Activated CD8-positive, alpha-beta memory T cell treated with anti-CD3 and anti-CD28 coated beads for 48 hours (primary cell): ENCODE measurements around the gene MOSPD3.
A peak's percentile ranks its signal among the peaks of the same experiment; 100 is the strongest.

Experiments
- DNase-seq, 3 experiments: peaks; one replicate each; pipeline ENCODE4 v3.0.0-alpha.2; 2020; ENCODE audit warnings: low read depth in 2 of 3, low spot score in 2 of 3

Gene MOSPD3

GRCh38 chr7:100575206-100575631 lies 37.1 kb upstream of the MOSPD3 start:
- DNase-seq, result no peak

DNA sequence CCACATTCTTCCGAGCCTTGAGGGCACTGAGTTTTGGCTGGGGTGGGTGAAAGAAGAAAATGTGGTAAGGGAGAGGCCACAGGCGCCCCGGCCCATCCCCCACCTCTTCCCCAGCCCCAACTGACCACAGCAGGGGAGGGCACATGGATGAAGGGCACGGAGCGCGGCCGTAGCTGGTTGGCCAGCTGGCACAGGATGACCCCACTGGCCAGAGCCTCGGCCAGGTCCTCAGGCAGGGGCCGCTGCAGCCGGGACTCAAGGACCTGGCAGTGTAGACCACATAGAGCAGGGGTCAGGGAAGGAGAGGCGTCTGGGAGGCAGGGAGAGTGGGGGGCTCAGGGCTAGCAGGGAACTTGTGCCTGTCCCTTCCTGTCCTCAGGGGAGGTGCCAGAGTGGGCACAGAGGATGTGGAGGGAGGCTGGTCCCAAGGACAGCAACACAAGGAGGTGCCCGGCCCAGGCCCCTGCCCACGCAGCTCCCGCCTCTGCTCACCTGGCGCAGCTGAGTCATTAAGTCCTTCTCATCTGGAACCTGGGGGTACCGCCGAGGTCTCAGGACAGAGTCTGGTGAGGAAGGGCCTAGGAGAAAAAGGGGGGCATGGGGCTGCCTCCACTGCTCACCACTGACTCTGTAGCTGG lies 36.5 kb upstream of the MOSPD3 start:
- DNase-seq, result no peak

- no peak for DNase-seq
Observed at GRCh38 chr7:100576384-100576993, 35.9 kb upstream of the MOSPD3 start.

- DNase-seq, result no peak
Observed at GRCh38 chr7:100577103-100577502, 35.2 kb upstream of the MOSPD3 start.

- DNase-seq, result no peak
Observed at GRCh38 chr7:100577507-100577906, 34.8 kb upstream of the MOSPD3 start.

DNA sequence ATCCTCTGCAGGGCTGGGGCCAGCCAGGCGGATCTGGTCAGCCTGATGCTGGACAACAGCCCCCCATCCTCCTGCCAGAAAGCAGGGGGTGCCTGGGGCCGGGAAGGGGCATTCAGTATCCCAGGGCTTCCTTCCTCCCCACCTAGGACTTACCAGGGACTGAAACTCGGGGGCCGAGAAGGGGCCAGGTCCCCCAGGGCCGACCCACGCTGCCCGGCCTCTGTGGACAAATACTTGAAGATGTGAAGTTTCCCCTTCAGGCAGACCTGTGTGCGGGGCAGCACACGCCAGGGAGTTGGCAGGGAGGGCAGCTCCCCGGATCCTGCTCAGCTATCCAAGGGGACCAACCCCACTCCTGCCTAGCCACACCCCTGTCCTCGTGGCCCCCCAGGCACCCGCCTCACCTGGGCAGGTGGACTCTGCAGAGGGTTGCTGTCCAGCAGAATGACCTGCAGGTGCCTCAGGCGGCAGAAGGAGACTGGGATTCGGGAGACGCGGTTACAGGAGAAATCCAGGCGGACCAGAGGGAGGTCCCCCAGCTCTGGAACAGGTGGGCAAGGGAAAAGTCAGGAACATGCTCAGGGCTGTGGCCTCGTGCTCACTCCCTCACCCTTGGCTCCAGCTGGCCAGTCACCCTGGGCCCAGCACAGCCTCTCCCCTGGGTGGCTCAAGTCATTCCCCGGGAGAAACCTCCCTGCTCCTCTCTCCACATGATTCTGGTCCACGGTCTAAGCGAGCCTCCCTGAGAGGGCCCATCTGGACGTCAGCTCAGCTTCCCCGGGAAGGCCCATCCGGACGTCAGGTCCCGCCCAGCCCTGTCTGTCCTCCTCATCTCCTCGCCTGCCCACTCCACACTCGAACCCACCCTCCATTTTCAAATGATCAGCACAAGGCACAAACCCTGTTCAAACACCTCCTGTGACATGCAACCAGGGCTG lies 33.8 kb upstream of the MOSPD3 start:
- no peak for DNase-seq

DNA sequence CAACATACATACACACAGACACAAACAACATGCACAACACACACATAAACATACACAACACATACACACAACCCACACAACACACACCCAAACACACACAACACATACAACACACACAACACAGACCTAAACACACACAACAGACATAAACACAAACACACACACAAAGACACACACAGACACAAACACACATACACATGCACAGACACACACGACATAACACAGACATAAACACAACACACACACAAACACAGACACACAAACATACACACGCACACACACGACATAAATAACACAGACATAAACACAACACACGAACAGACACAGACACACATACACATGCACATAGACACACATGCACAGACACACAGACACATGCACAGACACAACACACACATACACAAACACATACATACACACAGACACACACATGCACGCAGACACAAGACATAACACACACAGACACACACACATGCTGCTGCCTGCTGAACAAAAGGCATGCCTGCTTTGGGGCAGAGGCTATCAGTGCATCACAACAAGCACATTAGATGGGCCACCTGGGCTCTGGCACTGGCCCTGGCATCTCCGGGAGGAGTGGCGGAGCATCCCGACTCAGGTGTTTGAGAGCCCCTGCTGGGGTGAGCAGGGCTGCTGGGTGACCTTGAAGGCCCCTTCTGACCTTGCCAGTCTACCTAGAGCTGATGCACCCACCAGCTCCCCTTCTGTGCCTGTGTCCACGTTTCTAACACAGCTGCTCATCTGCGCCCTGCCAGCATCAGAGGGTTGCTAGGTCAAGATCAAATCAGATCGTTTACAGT lies 31.7 kb upstream of the MOSPD3 start:
- DNase-seq, result no peak

DNA sequence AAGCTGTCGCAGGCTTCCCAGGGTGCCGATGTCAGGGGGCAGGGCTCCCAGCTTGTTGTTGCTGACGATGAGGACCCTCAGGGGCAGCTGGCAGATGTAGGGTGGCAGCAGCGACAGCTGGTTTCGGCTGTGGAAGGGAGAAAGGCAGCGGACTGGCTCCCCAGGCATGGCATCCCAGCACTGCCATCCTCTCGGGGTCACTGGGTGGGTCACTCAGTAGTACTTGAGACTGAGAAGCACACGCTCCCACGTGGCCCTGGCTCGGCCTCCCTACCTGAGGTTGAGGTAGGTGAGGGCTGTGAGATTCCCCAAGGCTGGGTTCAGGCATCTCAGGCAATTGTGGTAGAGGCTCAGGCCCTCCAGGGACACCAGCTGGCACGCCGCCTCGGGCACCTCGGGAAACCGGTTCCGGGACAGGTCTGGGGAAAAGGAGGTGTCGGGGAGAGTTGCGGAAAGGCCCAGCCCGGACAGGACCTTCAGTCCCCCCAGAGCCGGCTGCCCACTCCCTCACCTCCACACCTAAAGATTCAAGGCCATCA lies 30.2 kb upstream of the MOSPD3 start:
- no peak for DNase-seq

GRCh38 chr7:100582650-100583049 lies 29.7 kb upstream of the MOSPD3 start:
- no peak for DNase-seq

DNA sequence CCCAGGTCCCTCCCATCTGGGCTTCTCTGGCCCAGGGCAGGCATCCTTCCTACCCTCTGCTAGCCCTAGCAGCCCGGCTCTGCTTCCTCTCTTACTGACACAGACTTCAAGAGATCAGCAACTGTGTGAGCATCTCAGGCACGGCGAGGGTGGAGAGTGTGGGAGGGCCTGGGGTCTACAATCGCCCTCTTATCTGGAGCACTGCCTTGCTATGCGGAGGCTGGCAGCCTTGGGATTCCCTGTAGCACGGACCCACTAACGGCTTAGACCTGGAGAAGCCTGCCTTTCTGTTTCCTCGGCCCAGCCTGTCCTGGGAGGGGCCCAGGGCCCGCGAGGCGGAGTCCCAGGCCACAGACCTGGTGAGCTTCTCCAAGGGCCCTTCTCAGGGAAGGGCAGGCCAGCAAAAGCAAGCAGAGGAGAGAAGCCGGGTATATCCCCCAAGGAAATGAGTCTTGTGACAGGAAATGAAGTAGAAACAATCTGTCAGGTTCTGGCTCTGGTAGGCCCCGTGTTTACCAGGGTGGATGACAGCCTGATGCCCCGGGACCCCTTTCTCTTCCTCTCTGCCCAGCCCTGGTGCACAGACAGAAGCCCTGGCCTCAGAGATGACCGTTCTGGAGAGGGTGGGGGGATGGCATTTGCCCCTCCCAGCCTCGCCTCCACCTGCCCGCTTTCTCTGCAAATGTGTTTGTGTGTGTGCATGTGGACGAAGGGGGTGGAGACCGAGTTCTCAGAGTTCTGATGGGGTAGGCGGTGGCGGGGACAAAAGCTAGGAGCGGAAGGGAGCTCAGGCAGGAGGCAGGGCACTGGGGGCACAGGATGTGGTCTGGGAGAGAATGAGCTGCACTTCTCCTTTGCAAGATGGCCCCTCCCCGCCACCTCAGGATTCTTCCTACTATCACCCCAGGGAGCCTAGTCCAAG lies 28.9 kb upstream of the MOSPD3 start:
- no peak for DNase-seq

GRCh38 chr7:100584054-100584682 lies 28.2 kb upstream of the MOSPD3 start:
- no peak for DNase-seq

DNA sequence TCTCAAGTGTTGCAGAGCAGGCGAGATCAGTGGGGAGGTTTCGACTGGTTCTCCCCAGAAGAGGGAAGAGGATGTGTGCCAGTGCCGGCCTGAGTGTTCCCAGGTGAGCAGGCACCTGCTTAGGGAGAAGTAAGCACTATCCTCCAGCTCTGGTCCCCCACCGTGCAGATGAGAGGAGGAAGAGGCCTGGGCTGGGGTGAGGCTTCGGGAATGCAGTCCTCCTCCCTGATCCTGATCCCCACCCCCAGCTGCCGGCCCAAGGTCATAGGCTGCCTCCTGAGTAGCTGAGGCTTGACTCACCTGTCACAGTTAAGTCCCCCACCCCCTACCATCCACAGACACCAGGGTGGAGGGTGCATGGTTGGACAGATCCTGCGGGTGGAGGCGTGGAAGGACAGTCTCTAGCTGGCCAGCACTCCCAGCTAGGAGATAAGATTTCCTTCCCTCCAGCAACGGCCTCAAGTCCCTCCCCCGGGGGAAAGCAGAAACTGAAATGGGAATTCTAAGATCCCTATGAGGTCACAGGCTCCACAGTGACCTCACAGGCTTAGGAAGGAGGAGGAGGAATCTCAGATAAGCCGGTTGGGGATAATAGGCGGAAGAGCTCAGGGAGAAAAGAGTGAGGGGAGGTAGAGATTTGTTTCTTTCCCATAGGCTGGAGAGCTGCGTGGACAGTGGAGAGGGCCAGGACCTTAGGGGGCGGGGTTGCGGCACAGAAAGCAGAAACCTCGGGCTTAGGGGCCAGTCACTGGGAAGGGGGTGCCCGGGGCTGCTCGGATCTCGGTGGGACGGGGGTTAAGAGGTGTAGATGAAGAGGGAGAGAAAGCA lies 27.4 kb upstream of the MOSPD3 start:
- no peak for DNase-seq

DNA sequence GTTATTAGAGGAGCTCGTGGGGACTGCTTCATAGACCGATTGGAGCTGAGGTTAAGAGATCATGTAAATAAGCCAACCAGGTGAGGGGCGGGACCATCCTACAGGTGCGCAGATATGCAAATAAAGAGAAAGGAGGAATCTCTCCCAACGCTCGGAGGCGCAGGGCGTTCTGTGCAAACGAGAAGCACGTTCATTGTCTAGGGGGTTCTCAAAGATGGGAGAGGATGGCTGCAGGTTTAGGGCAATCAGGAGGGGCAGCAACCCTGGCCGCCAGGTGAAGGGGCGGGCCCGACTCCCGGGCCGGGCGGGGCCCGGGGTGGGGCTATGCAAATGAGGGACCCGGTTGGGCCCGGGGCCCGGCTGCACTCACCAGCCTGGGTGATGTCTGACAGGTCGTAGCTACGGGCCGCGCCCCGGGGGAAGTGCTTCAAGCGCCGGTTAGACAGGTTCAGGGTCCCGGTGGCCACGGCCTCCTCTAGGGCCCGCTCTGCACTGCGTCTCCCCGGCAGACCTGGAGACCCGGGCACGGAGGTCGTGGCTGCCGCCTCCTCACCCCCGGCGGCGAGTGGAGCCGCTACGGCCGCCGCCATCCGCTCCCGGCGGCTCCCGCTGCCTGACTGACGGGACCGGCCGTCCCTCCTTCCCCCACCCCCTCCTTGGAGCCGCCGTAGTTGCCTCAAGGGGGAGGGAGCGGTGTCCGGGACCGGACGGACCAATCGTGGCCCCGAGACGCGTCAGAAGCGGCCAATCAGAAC lies 26.7 kb upstream of the MOSPD3 start, which contains the start of gene LRCH4:
Gene LRCH4 (minus strand): TSS at position 619 of the 755 bp plus-strand sequence. CDS start 29 bp downstream, at position 590.
- no peak for DNase-seq

DNA sequence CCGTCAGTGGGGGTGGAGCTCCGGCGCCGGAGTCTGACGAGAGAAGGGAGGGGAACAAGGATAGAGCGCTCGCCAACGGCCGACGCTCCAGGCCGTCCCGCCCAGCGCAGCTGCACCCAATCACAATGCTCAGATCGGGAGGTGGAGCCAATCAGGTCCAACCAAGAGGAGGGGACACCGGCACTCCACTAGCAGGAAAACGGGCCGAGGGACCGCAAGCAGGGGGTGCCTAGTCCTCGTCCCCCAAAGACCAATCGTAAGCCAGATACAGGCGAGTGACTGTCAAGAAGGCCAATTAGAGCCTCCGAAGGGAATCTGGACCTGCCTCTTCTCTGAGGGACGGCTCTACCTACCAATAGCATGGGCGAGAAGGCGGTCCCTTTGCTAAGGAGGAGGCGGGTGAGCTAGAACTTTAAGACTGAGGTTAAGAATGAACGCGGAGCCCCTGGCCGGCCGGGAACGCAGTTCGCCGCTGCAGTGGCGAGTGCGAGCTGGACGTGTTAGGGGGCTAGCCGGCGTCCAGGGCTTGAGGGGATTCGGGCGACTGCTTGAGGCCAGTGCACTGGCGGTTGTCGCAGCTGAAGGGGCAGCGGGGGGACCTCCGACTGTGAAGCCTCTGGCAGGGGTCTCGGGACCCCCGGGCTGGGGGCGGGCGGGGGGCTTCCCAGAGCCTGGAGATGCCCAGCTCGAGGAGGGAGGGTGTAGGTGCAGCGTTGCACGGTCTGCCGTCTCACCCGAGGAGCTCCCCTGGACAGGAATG lies 25.9 kb upstream of the MOSPD3 start, which contains the start of gene FBXO24:
Gene FBXO24 (plus strand): TSS at position 63 of the 760 bp plus-strand sequence. CDS start 298 bp downstream, at position 361.
- DNase-seq, result peak; percentile 91 to 98 (median 98)

- DNase-seq, result no peak
Observed at GRCh38 chr7:100588438-100588837, 23.9 kb upstream of the MOSPD3 start.

DNA sequence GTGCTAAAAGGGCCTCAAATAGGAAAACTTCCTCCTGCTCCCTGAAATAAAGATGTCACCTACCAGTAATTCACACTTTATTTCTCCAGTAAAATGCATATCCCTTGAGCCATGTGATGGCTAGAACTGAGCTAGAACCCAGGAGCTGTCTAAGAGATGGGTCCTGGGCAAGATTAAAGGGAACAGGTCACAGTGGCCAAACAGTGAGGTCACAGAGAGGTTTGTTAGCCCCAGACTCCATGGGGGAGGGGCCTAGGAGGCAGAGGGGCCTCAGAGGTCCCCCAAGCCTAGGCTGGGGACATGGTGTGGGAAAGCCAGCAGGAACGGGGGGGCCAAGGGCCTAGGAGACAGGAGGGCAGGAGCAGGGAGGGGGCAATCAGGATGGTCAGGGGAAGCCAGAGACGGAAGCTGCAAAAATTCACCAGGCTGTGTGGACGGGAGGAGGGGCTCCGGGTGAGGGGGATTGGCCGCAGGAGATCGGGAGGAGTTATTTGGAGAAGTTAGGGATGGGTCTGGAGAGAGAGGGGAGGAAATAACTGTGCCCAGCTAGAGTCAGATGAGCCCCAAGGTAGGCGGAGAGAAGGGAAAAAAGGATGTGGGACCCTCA lies 22.9 kb upstream of the MOSPD3 start:
- no peak for DNase-seq
